ENCODE measurements around the gene EIF3L.

GRCh38 chr22:37926771-37927636 is 77.8 kb downstream of the EIF3L start:
- TF ChIP-seq SPI1 (IDR thresholded peaks at IDR 0.05; ENCODE audit: borderline replicate concordance, low read depth) (no peak), CTCF (IDR thresholded peaks at IDR 0.05; ENCODE audit: insufficient read depth, low read length) (no peak), POLR2AphosphoS5 (IDR thresholded peaks at IDR 0.05; ENCODE audit: low read depth) (no peak), REST (IDR thresholded peaks at IDR 0.05; ENCODE audit: insufficient replicate concordance, low read depth) (no peak)
